RWPE2 (cell line): ENCODE measurements around the gene ZNF444.
A peak's percentile ranks its signal among the peaks of the same experiment; 100 is the strongest.

Source experiments
- ATAC-seq: fragments of 200-7000 bp; cut with Tn5 transposase; 3 replicates; pipeline ENCODE4 v1.9.1; 2021; ENCODE audit warnings: low read depth
- DNase-seq: peaks from one replicate; pipeline ENCODE4 v3.0.0-alpha.2; 2020; ENCODE audit warnings: low spot score
- H3K27ac ChIP-seq: fragments of 450-650 bp; 2 replicates; pipeline ENCODE4 v1.5.1; 2017; ENCODE audit warnings: mild to moderate bottlenecking; ENCODE audit not compliant: poor library complexity, severe bottlenecking
- H3K27me3 ChIP-seq: fragments of 250-450 bp; sonication (Bioruptor Pico); 2 replicates; pipeline ENCODE4 v1.5.1; 2021; ENCODE audit warnings: mild to moderate bottlenecking, moderate library complexity; ENCODE audit not compliant: insufficient read depth, poor library complexity, severe bottlenecking
- H3K36me3 ChIP-seq: fragments of 250-450 bp; sonication (Bioruptor Pico); 2 replicates; pipeline ENCODE4 v1.5.1; 2020; ENCODE audit warnings: low read depth, mild to moderate bottlenecking, moderate library complexity
- H3K4me1 ChIP-seq: fragments of 250-450 bp; sonication (Bioruptor Pico); 2 replicates; pipeline ENCODE4 v1.5.1; 2021; ENCODE audit warnings: mild to moderate bottlenecking, moderate library complexity; ENCODE audit not compliant: insufficient read depth, poor library complexity, severe bottlenecking
- H3K4me3 ChIP-seq: fragments of 250-450 bp; sonication (Bioruptor Pico); 2 replicates; pipeline ENCODE4 v1.5.1; 2021; ENCODE audit warnings: mild to moderate bottlenecking, moderate library complexity; ENCODE audit not compliant: severe bottlenecking
- H3K9me3 ChIP-seq: fragments of 250-450 bp; sonication (Bioruptor Pico); 2 replicates; pipeline ENCODE4 v1.5.1; 2021; ENCODE audit warnings: mild to moderate bottlenecking, moderate library complexity; ENCODE audit not compliant: severe bottlenecking
- TF ChIP-seq, protein P1 (sequence below): fragments of 450-650 bp; IDR thresholded peaks from one replicate; pipeline ENCODE4 v1.5.1; 2017; ENCODE audit warnings: mild to moderate bottlenecking, moderate library complexity; ENCODE audit not compliant: poor library complexity, severe bottlenecking

ZNF444 gene

DNA sequence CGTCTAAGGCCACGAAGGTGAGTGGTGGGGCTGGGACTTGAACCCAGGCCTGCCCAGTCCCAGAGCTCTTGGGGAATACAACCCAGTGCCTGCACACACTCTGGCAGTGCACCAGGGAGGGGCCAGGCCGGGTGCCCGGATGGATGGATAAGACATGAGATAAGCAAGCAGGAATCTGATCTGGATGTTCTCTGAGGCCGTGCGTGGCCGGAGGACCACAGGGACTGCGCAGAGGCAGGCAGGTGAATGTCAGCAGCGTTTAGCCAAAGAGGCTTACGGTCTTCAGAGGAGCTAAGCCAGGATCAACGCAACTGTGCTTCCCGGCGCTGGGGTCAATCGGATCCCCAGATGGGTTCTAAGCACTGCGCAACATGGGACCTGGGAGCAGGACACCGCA is 21.5 kb upstream of the ZNF444 start:
- Histone ChIP-seq H3K27me3 (no peaks in the 10 kb centered on the region), H3K4me3 (peak overlapping the region; percentile 67), H3K36me3 (peaks cover 13% of the 10 kb centered on the region), H3K9me3 (no peaks in the 10 kb centered on the region), H3K4me1 (peaks cover 5% of the 10 kb centered on the region), H3K27ac (peak overlapping the region; percentile 82)
- DNase-seq: no peak
- TF ChIP-seq, protein P1, sequence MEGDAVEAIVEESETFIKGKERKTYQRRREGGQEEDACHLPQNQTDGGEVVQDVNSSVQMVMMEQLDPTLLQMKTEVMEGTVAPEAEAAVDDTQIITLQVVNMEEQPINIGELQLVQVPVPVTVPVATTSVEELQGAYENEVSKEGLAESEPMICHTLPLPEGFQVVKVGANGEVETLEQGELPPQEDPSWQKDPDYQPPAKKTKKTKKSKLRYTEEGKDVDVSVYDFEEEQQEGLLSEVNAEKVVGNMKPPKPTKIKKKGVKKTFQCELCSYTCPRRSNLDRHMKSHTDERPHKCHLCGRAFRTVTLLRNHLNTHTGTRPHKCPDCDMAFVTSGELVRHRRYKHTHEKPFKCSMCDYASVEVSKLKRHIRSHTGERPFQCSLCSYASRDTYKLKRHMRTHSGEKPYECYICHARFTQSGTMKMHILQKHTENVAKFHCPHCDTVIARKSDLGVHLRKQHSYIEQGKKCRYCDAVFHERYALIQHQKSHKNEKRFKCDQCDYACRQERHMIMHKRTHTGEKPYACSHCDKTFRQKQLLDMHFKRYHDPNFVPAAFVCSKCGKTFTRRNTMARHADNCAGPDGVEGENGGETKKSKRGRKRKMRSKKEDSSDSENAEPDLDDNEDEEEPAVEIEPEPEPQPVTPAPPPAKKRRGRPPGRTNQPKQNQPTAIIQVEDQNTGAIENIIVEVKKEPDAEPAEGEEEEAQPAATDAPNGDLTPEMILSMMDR: no peak
- ATAC-seq: no peak

DNA sequence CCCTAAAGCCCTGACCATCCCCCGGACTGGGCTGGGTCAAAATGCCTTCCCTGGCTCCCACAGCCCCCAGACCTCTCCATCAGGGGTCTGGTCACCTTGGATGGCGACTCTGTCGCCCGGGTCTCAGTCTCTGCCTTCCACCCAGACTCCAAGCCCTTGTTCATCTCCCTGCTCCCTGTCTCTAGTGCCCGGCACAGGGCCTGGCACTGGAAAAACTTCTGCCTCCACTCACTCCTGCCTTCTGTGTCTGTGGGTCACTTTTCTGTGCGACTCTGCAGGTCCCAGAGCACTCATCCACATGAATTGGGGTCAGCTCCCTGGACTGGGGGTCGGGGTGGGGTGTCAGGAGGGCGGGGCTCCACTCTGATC is 21.1 kb upstream of the ZNF444 start:
- Histone ChIP-seq H3K4me1 (peaks cover 5% of the 10 kb centered on the region), H3K27ac (peak overlapping the region; percentile 82), H3K9me3 (no peaks in the 10 kb centered on the region), H3K36me3 (peaks cover 13% of the 10 kb centered on the region), H3K4me3 (peak overlapping the region; percentile 67), H3K27me3 (no peaks in the 10 kb centered on the region)
- no peak for ATAC-seq
- no peak for DNase-seq
- TF ChIP-seq, protein P1: no peak

DNA sequence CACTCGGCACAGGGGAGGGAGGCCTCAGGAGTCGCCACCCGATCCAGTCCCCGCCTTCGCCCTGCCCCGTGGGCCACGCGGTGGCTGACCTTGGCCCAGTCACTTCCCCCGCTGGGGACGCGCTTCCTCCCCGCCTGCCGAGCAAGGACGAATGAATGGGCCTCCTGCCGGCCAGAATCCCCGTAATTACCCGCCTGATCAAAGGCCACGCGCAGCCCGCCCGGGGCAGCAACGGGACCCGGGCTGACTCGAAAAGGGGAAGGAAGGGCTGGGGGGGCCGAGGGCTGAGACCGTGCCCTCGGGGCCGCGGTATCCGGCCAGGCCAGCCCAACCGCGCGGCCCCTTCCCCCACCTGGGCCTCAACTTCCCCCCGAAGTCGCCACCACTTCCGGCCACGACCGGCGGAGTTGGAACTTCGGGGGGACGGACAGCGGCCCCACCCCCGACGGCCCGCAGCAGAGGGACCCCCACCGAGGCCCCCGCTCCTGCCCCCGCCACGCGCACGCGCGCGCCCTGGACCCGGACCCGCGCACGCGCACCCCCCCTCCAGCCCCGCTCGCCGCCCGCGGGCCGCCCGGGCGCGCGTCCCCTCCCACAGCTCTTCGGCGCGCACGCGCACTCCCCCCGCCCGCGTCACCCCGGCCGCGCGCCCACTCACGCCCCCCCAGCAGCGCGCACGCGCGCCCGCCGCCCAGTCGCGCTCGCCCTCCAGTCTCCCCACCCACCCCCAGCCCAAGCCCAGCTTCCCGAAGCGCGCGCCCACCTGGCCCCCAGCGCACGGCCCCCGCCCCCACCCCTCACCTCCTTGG is 20.5 kb upstream of the ZNF444 start:
- peak overlapping the region; percentile 67 for H3K4me3 ChIP-seq
- DNase-seq (no peak), ATAC-seq (peak; percentile 35)
- peaks cover 10% of the 10 kb centered on the region for H3K36me3 ChIP-seq
- TF ChIP-seq, protein P1: no peak
- H3K27ac ChIP-seq: peak overlapping the region; percentile 82
- H3K4me1 ChIP-seq: peaks cover 5% of the 10 kb centered on the region
- H3K9me3 ChIP-seq: no peaks in the 10 kb centered on the region
- no peaks in the 10 kb centered on the region for H3K27me3 ChIP-seq

DNA sequence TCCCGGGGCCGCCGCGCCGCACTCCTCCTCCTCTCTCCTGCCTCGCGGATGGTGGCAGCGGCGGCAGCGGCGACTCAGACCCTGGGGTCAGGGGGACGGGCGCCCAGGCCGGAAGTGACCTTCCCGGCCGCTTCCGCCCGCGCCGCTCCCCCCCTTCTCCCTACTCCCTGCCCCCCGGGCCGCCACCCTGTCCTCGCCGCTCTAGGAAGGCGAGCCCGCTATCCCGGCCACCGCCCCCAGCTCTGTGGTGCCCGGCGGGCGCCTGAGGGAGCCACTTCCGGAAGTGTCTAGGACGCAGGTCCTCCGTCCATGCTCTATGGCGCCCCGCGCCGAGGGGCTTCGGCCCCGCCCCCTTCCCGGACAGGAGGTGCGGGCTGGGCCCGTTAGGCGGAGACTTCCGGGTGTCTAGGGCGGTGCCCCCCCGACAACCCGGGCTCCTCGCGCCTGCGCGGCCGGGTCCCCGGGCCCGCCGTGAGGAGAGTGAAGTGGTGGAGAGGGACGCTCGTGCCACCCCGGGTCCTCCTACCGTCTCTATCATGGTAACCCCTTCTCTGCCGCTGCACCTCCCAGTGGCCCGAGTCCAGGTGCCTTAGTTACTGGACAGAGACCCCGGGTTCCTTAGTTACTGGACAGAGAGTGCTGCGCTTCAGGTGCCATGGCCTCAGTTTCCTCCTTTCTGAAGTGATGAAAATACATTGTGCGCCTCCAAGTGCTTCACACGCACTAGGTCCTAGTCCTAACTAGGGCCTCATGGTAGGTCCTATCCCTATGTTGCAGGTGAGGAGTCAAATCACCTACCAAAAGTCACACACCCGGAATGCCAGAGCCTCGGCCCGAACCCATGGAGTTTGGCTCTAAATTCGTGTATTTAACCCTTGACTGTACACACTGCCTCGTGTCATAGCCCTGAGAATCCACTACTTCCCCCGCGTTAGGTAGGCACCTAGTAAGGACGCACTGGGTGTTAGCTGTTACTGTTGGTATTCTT is 19.6 kb upstream of the ZNF444 start, which contains the start of gene ZNF787:
Gene ZNF787, minus strand, starts transcription at position 116 of the 988 bp plus-strand sequence. CDS start 18,078 bp downstream, outside the sequence.
- DNase-seq: peak; percentile 95
- peak within 1 kb of the TSS; percentile 82 for H3K27ac ChIP-seq
- peak within 1 kb of the TSS; percentile 67 for H3K4me3 ChIP-seq
- peaks cover 3% of the 10 kb centered on the region; the same call in 1 of the 2 replicates for H3K36me3 ChIP-seq
- H3K27me3 ChIP-seq: no peaks in the 10 kb centered on the region
- H3K4me1 ChIP-seq: peaks cover 5% of the 10 kb centered on the region
- TF ChIP-seq, protein P1: no peak
- ATAC-seq: peak; percentile 89
- no peaks in the 10 kb centered on the region for H3K9me3 ChIP-seq
